ENCODE data around the gene CFAP92. TPM values are rescaled to one million over a fixed set of nuclear protein-coding genes. Genes with fewer than 3 reads are reported as not detected.

Gene CFAP92
- total RNA-seq, 1 experiment from 2014 or later: 0.33 TPM

DNA sequence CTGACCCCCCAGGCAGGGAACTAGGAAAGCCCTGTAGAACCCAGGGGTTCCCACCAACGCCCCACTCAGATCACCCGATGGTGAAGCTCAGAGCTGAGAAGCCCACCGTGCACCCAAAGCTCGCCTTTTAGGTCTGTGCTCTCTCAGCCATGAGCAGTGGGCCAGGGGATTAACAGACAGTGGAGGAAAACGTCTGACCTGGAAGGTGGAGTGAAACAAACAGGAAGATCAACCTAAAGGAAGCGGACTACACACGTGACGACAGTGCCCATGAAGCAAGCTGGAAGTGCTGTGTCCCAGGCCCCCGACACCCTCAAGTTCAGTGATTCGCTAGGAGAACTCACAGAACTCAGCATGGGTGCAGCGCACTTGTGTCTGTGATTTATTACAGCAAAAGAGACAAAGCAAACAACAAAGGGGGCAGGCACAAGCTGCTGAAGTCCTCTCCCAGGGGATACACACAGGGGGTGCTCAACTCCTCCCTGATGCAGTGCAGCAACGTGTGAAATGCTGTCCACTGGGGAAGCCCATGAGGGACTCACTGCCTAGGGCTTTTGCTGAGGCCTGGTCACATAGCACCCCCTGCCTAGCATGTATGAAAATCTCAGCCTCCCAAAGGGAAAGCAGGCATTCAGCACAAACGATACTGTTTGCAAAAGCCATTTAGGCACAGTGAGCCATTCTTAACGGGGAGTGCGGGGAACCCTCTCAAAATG, 43.5 kb downstream of the CFAP92 start:
- intact Hi-C loops (cut with micrococcal nuclease): no loop called here
- CTCF ChIA-PET: no interaction called here

DNA sequence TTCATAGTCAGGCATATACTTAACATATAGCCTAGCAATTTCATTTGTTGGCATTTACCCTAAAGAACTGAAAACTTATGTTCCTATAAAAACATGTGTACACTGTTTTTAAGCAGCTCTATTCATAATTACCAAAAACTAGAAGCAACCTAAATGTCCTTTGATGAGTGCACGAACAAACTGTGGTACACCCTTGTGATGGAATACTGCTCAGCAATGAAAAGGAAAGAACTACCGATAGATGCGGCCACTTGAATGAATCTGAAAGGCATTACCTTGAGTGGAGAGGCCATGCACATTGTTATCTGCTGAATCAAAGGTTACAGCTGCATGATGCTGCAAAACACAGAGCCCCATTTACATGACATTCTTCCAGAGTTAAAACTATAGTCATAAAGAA, 44.7 kb downstream of the CFAP92 start:
- H2AFZ ChIP-seq (ENCODE audit: low read length): no peak overlapping the region
- H3F3A ChIP-seq (ENCODE audit: low read length, unreplicated experiment): no peaks in the 10 kb centered on the region
- ChIA-PET POLR2A (ENCODE audit: unreplicated experiment) (no interaction called here), CTCF (no interaction called here)
- H3K9ac ChIP-seq (ENCODE audit: low read length): no peak overlapping the region
- no peaks in the 10 kb centered on the region for H4K20me1 ChIP-seq (ENCODE audit: low read length)
- no peaks in the 10 kb centered on the region for H3K27me3 ChIP-seq (ENCODE audit: low read length)
- BruUV-seq (replicated peaks): no TSS peak
- no peaks in the 10 kb centered on the region for H3K4me1 ChIP-seq (ENCODE audit: insufficient read depth, low read length)
- no peaks in the 10 kb centered on the region for H3K79me2 ChIP-seq (ENCODE audit: low read length)
- ATAC-seq: no peak
- no peak overlapping the region for H3K4me2 ChIP-seq (ENCODE audit: low read length)
- DNase-seq: no peak
- H3K9me3 ChIP-seq (ENCODE audit: low read length): no peaks in the 10 kb centered on the region
- no peak overlapping the region for H3K4me3 ChIP-seq (ENCODE audit: low read length)
- H3K36me3 ChIP-seq (ENCODE audit: low read depth, low read length): no peaks in the 10 kb centered on the region
- intact Hi-C loops (cut with micrococcal nuclease): no loop called here
- H3K9me2 ChIP-seq (replicated peaks; ENCODE audit: low read length): no peaks in the 10 kb centered on the region
- TF ChIP-seq EZH2phosphoT487 (IDR thresholded peaks at IDR 0.05; ENCODE audit: borderline replicate concordance, low read length) (no peak), EZH2 (IDR thresholded peaks at IDR 0.05; ENCODE audit: low read length, unreplicated experiment) (no peak)
- TF ChIP-seq, protein P1, sequence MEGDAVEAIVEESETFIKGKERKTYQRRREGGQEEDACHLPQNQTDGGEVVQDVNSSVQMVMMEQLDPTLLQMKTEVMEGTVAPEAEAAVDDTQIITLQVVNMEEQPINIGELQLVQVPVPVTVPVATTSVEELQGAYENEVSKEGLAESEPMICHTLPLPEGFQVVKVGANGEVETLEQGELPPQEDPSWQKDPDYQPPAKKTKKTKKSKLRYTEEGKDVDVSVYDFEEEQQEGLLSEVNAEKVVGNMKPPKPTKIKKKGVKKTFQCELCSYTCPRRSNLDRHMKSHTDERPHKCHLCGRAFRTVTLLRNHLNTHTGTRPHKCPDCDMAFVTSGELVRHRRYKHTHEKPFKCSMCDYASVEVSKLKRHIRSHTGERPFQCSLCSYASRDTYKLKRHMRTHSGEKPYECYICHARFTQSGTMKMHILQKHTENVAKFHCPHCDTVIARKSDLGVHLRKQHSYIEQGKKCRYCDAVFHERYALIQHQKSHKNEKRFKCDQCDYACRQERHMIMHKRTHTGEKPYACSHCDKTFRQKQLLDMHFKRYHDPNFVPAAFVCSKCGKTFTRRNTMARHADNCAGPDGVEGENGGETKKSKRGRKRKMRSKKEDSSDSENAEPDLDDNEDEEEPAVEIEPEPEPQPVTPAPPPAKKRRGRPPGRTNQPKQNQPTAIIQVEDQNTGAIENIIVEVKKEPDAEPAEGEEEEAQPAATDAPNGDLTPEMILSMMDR (conservative IDR thresholded peaks at IDR 0.05; ENCODE audit: low read depth, low read length): no peak
- no peak overlapping the region for H3K27ac ChIP-seq (ENCODE audit: low read length)

More for the DNA sequence above, 43.5 kb downstream of the CFAP92 start:
- no peak overlapping the region for H3K27ac ChIP-seq (ENCODE audit: low read length)
- H3K4me2 ChIP-seq (ENCODE audit: low read length): no peak overlapping the region
- no peaks in the 10 kb centered on the region for H3F3A ChIP-seq (ENCODE audit: low read length, unreplicated experiment)
- DNase-seq: peak; percentile 12
- peak; percentile 62 for ATAC-seq
- no peaks in the 10 kb centered on the region for H3K79me2 ChIP-seq (ENCODE audit: low read length)
- H3K9me2 ChIP-seq (replicated peaks; ENCODE audit: low read length): no peaks in the 10 kb centered on the region
- BruUV-seq (replicated peaks): no TSS peak
- no peak overlapping the region for H3K4me3 ChIP-seq (ENCODE audit: low read length)
- POLR2A ChIA-PET (ENCODE audit: unreplicated experiment): no interaction called here
- H2AFZ ChIP-seq (ENCODE audit: low read length): no peak overlapping the region
- H4K20me1 ChIP-seq (ENCODE audit: low read length): no peaks in the 10 kb centered on the region
- no peaks in the 10 kb centered on the region for H3K36me3 ChIP-seq (ENCODE audit: low read depth, low read length)
- no peak overlapping the region for H3K9ac ChIP-seq (ENCODE audit: low read length)
- H3K27me3 ChIP-seq (ENCODE audit: low read length): no peaks in the 10 kb centered on the region
- TF ChIP-seq, protein P1 (conservative IDR thresholded peaks at IDR 0.05; ENCODE audit: low read depth, low read length): peak; percentile 41
- no peak for TF ChIP-seq EZH2phosphoT487 (IDR thresholded peaks at IDR 0.05; ENCODE audit: borderline replicate concordance, low read length)
- TF ChIP-seq EZH2 (IDR thresholded peaks at IDR 0.05; ENCODE audit: low read length, unreplicated experiment): no peak
- no peaks in the 10 kb centered on the region for H3K9me3 ChIP-seq (ENCODE audit: low read length)
- no peaks in the 10 kb centered on the region for H3K4me1 ChIP-seq (ENCODE audit: insufficient read depth, low read length)

DNA sequence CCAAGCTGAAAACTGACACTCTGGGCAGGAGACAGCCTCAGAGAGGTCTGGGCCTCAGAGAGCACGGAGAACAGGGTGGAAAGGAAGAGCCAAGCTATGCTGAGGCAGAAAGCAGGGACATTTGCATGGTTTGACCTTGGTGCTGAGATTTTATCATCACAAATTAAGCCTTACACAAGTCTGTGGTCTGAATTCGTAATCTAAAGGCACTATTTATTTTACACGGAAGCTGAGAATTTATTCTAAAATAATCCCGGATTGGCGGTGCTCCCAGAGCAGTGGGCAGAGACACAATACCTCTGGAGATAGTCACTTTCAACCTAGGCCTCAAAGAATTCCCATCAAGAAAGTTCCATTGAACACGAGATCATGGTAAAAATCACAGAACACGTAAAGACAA, 47.5 kb downstream of the CFAP92 start:
- ATAC-seq (no peak), DNase-seq (no peak)
- Histone ChIP-seq H3K36me3 (ENCODE audit: low read depth, low read length) (no peaks in the 10 kb centered on the region), H3K27me3 (ENCODE audit: low read length) (no peaks in the 10 kb centered on the region), H3K79me2 (ENCODE audit: low read length) (no peaks in the 10 kb centered on the region), H3K27ac (ENCODE audit: low read length) (no peak overlapping the region), H2AFZ (ENCODE audit: low read length) (no peak overlapping the region), H3K4me2 (ENCODE audit: low read length) (no peak overlapping the region), H3F3A (ENCODE audit: low read length, unreplicated experiment) (no peaks in the 10 kb centered on the region), H3K9me2 (replicated peaks; ENCODE audit: low read length) (no peaks in the 10 kb centered on the region), H3K9me3 (ENCODE audit: low read length) (no peaks in the 10 kb centered on the region), H3K4me3 (ENCODE audit: low read length) (no peak overlapping the region), H3K4me1 (ENCODE audit: insufficient read depth, low read length) (no peaks in the 10 kb centered on the region), H4K20me1 (ENCODE audit: low read length) (no peaks in the 10 kb centered on the region), H3K9ac (ENCODE audit: low read length) (no peak overlapping the region)
- BruUV-seq (replicated peaks): no TSS peak
- intact Hi-C loops (cut with micrococcal nuclease): no loop called here
- POLR2A ChIA-PET (ENCODE audit: unreplicated experiment): no interaction called here
- CTCF ChIA-PET: no interaction called here
- no peak for TF ChIP-seq EZH2phosphoT487 (IDR thresholded peaks at IDR 0.05; ENCODE audit: borderline replicate concordance, low read length)
- TF ChIP-seq, protein P1 (conservative IDR thresholded peaks at IDR 0.05; ENCODE audit: low read depth, low read length): no peak
- no peak for TF ChIP-seq EZH2 (IDR thresholded peaks at IDR 0.05; ENCODE audit: low read length, unreplicated experiment)
